Measurements from ENCODE around the gene IGFALS. TPM values are rescaled to one million over a fixed set of nuclear protein-coding genes. Genes with fewer than 3 reads are reported as not detected.

The IGFALS gene
- total RNA-seq, 2 donors from 2014 or later = 0.82 to 1.9 TPM

- H3K4me1 ChIP-seq (replicated peaks) = peaks cover 6% of the 10 kb centered on the region
- H3K4me3 ChIP-seq = no peak overlapping the region
- H3K9me3 ChIP-seq = no peaks in the 10 kb centered on the region
- peaks cover 0 to 20% of the 10 kb centered on the region in 2 donors for H3K36me3 ChIP-seq
- H3K27me3 ChIP-seq (replicated peaks; ENCODE audit: insufficient read depth) = no peaks in the 10 kb centered on the region
- TF ChIP-seq CTCF (IDR thresholded peaks at IDR 0.05) = no peak
- TF ChIP-seq POLR2AphosphoS5 (IDR thresholded peaks at IDR 0.05) = no peak
- TF ChIP-seq POLR2A (IDR thresholded peaks at IDR 0.05) = no peak
- no peak for DNase-seq (ENCODE audit: low spot score)
- 90% methylated on average over 42 of the region's 42 CpGs for WGBS
- intact Hi-C loops (cut with DNase I) = loop anchor here (10.0 kb wide), 1 partner anchor 553 kb away; no protein-coding TSS in a partner anchor
- no peak overlapping the region for H3K27ac ChIP-seq
These were observed 26.1 kb downstream of the IGFALS start for GRCh38 chr16:1767116-1767994.

GRCh38 chr16:1766701-1767100 is 26.8 kb downstream of the IGFALS start:
- Histone ChIP-seq H3K36me3 (peaks cover 0 to 25% of the 10 kb centered on the region in 2 donors), H3K9me3 (no peaks in the 10 kb centered on the region), H3K27me3 (replicated peaks; ENCODE audit: insufficient read depth) (no peaks in the 10 kb centered on the region), H3K4me1 (replicated peaks) (peaks cover 6% of the 10 kb centered on the region), H3K27ac (no peak overlapping the region), H3K4me3 (no peak overlapping the region)
- 63% methylated on average over 17 of the region's 18 CpGs for WGBS
- no peak for TF ChIP-seq POLR2A (IDR thresholded peaks at IDR 0.05)
- TF ChIP-seq POLR2AphosphoS5 (IDR thresholded peaks at IDR 0.05) = no peak
- no peak for TF ChIP-seq CTCF (IDR thresholded peaks at IDR 0.05)
- no peak for DNase-seq (ENCODE audit: low spot score)
- intact Hi-C loops (cut with DNase I) = loop anchor here (10.0 kb wide), 1 partner anchor 552 kb away; no protein-coding TSS in a partner anchor

- TF ChIP-seq POLR2A (IDR thresholded peaks at IDR 0.05) = no peak
- TF ChIP-seq POLR2AphosphoS5 (IDR thresholded peaks at IDR 0.05) = no peak
- TF ChIP-seq CTCF (IDR thresholded peaks at IDR 0.05) = no peak
- Histone ChIP-seq H3K4me3 (no peak overlapping the region), H3K36me3 (peaks cover 0 to 26% of the 10 kb centered on the region in 2 donors), H3K27me3 (replicated peaks; ENCODE audit: insufficient read depth) (no peaks in the 10 kb centered on the region), H3K4me1 (replicated peaks) (peaks cover 6% of the 10 kb centered on the region), H3K27ac (no peak overlapping the region), H3K9me3 (no peaks in the 10 kb centered on the region)
- intact Hi-C loops (cut with DNase I) = loop anchor here (10.0 kb wide), 1 partner anchor 551 kb away; no protein-coding TSS in a partner anchor
- 75% methylated on average over 16 of the region's 19 CpGs for WGBS
- DNase-seq (ENCODE audit: low spot score) = no peak
These were observed 27.3 kb downstream of the IGFALS start for GRCh38 chr16:1766231-1766630.

- no peaks in the 10 kb centered on the region for H3K9me3 ChIP-seq
- H3K36me3 ChIP-seq = peaks cover 0 to 28% of the 10 kb centered on the region in 2 donors
- no peak overlapping the region for H3K27ac ChIP-seq
- no peak for TF ChIP-seq POLR2AphosphoS5 (IDR thresholded peaks at IDR 0.05)
- TF ChIP-seq CTCF (IDR thresholded peaks at IDR 0.05) = no peak
- intact Hi-C loops (cut with DNase I) = loop anchor here (10.0 kb wide), 1 partner anchor 551 kb away; no protein-coding TSS in a partner anchor
- no peaks in the 10 kb centered on the region for H3K27me3 ChIP-seq (replicated peaks; ENCODE audit: insufficient read depth)
- no peak for DNase-seq (ENCODE audit: low spot score)
- WGBS = 91% methylated on average over 20 of the region's 22 CpGs
- peaks cover 6% of the 10 kb centered on the region for H3K4me1 ChIP-seq (replicated peaks)
- no peak overlapping the region for H3K4me3 ChIP-seq
These were observed 27.7 kb downstream of the IGFALS start for GRCh38 chr16:1765826-1766225.

Measured in prostate gland (tissue), 2 donors.